NCI-H2029 treated with DMSO at 0.1 percent for 48 hours (cell line): ENCODE data around the gene LHX6.

Experiments used
- DNase-seq: peaks from one replicate; lab custom pipeline; 2025; lab: John Stamatoyannopoulos, UW

Gene LHX6

GRCh38 chr9:122215663-122216062 is 13.1 kb downstream of the LHX6 start:
- no peak for DNase-seq

GRCh38 chr9:122214507-122214906 is 14.2 kb downstream of the LHX6 start:
- DNase-seq = no peak

- DNase-seq = peak; percentile 52
Measured at GRCh38 chr9:122213589-122214413, 15.0 kb downstream of the LHX6 start.

DNA sequence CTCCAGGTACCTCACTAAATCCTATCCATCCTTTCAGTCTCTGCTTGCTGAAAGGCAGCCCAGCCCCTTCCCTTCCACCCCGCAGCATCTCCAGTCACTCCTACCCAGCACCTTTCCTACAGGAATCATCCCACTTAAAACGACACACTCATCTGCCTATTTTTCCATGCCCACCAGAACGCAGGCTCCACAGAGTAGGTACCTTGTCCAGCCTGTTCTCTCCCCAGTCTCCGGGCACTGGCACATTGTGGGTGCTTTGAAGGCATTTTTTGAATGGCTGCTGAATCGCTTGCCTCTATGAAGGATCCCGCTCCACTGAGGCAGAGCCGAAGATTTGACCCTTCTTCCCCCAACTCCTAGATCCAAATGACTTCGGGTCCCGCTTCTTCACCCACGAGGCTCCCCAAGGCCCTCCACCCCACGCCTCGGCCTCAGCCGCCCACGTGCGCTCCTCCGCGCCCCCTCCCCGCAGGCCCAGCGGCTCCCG is 15.6 kb downstream of the LHX6 start:
- no peak for DNase-seq

GRCh38 chr9:122212473-122213004 is 16.2 kb downstream of the LHX6 start:
- no peak for DNase-seq

DNA sequence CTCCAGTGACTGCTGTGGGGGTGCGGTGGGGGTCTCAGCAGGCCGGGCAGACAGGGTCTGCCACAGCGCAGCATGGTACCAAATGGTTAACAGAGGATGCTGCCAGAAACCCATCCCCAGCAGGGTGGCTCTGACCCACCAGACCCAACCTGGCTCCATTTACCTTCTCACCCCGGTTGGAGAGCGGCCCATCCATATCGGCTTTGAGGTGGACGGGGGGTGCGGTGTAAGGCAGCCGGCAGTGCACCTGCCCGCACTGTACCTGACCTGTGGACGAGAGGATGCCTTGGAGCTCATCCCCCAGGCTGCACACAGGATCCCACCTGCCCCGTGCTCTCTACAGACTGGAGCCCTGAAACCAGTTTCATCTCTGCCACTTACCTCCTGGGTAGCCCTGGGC is 19.3 kb downstream of the LHX6 start:
- DNase-seq = no peak

DNA sequence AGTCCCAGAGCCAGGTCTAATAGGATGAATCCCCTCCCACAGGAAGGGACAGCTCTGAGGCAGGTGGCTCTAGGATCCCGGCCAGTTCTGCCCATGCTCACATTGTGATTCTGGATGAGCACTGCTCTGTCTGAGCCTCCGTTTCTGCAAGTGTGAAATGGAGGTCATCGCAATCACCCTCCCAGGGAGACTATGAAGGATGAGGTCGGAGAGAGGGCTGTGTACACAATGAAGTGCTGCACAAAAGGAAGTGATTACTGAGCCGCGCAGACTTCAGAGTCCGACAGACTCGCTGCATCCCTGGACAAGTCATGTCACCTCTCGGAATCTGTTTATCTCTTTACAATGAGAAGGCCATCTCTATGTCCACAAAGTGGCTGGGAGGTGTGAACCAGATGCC is 21.7 kb downstream of the LHX6 start:
- DNase-seq = no peak

GRCh38 chr9:122206118-122207046 is 22.4 kb downstream of the LHX6 start:
- DNase-seq = no peak

DNA sequence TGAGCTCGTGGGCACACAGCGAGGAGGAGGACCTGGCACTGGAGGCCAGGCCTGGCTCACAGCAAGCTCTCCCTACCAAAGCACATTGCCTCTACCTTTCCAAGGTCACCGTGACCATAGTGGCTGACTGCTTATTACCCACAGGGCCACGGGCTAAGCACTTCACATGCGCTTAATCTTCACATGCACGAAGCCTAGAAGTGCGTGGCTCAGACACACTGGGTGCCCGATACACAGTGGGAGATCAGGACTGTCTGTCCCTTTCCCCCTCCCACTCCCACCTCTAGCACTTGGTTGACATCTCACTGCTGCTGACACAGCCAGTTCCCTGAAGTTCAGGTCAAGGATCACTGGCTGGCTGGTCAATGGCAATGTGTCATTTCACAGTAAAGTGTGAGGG is 23.6 kb downstream of the LHX6 start:
- DNase-seq = no peak

DNA sequence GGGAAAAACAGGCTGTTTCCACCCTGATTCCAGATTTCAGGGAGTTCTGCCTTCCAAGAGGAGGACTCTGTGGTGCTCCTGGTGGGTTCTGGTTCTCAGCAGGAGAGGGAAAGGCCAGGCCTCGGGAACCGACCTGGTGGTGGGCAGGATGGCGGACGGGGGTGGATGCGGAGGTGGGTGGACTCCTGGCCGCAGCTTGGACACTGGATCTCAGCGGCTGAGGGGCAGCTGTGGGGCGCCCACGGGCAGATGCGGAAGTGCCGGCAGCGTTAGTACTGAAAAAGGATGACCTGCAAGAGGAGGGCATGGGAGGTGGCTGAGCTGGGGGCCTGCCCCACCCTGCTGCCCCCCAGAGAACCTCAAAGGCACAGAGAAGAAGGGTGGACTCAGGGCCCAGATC is 24.3 kb downstream of the LHX6 start:
- DNase-seq = no peak

DNA sequence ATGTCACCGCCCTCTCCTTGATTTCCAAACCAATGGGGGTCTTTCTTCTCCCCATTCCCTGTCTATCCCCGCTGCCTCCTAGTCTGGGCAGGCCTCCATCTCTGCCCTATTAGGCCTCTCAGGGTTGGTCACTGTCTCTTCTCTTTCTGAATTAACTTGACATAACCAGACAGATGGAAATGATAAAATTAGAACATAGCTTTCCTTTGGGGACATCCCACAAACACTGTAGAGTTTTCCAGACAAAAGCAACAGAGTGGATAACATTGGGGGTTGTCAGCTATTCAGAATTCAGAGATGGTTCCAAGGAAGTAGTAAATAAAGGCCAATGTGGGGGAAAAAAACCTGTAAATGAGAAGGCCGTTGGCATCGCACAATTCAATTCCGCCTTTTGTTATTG is 24.7 kb downstream of the LHX6 start:
- no peak for DNase-seq

GRCh38 chr9:122202111-122202510 is 26.6 kb downstream of the LHX6 start:
- DNase-seq = no peak

- no peak for DNase-seq
Measured at GRCh38 chr9:122201641-122202040, 27.1 kb downstream of the LHX6 start.

DNA sequence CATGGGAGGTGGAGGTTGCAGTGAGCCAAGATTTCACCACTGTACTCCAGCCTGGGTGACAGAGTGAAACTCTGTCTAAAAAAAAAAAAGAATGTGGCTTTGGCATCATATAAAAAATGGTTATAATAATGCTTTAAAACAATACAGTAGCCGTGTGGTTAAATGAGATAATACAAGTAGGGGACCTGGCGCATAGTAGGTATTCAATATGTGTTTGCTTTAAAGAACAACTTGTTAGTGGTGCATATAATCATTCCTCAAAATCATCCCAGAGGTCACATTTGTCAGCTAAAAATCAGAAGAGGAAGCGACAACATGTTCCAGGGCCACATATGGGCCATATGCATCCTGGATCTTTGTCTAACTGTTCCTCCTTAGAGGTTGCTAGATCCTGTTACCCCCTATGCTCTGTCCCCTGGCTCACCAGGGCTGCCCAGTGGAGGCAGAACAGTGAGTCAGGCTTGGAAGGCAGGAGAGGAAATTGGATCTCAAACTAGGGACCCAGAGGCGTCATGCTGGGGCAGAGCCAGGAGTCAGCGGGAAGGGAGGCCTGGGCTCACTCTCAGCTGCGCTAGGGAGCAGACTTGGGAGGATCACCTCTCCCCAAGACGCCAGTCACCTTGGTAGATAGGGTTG is 27.7 kb downstream of the LHX6 start:
- DNase-seq = no peak

DNA sequence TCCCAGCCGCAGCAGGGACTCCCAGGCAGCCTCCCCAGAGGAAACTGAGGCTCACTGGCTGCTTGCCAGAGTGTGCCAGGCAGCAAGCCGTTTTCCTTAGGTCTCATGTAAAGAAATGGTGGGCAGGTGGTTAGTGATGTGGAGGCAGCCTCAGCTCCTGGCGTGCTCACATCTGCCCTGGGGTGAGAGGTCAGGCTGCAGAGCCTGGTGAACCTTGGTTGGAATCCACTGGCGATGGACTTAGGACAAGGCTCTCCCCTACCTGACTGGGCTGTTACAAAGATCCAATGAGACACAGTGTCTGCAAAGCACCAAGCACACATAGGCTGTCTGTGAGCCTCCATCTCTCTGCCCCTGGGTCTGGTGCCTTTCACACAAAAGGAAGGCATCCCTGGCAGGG is 30.9 kb downstream of the LHX6 start:
- no peak for DNase-seq

GRCh38 chr9:122197426-122197825 is 31.3 kb downstream of the LHX6 start:
- DNase-seq = no peak

GRCh38 chr9:122195875-122196274 is 32.9 kb downstream of the LHX6 start:
- DNase-seq = no peak

DNA sequence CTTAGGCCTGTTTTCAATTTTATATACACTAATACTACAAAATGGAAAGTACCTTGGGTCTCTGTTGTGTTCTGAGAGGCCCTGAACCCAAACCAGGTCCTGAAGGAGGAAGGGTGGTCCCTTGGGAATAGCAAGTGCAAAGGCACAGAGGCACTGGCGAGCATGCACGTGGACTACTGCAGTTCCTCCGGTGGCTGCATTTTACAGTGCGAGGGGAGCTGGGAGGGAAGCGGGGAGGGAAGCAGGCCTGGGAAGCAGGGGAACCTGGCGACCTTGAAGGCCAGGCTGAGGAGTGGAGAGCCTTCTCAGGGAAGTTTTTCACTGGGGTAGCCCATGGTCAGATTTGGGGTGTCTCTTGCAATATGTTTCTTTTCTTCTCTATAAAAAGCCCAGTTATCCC is 35.1 kb downstream of the LHX6 start:
- DNase-seq = no peak

DNA sequence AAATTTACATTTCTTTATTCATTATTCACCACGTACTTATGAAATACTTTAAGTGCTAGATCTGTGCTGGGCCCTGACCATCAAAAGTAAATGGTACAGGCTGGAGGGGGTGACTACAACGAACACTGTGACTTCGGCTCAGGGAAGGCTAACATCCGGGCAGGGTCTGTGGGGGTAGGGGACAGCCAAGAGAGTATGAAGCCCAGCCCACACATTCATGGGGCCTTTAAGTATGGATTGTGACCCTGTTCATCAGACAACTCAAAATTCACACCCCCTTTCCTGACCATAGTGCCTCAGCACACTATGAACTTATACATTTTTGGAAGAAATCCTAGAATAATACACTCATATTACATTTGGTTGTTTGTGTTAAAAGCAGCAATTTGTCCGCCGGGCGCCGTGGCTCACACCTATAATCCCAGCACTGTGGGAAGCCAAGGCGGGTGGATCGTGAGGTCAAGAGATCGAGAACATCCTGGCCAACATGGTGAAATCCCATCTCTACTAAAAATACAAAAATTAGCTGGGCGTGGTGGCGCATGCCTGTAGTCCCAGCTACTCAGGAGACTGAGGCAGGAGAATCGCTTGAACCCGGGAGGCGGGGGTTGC is 35.7 kb downstream of the LHX6 start:
- DNase-seq = no peak

DNA sequence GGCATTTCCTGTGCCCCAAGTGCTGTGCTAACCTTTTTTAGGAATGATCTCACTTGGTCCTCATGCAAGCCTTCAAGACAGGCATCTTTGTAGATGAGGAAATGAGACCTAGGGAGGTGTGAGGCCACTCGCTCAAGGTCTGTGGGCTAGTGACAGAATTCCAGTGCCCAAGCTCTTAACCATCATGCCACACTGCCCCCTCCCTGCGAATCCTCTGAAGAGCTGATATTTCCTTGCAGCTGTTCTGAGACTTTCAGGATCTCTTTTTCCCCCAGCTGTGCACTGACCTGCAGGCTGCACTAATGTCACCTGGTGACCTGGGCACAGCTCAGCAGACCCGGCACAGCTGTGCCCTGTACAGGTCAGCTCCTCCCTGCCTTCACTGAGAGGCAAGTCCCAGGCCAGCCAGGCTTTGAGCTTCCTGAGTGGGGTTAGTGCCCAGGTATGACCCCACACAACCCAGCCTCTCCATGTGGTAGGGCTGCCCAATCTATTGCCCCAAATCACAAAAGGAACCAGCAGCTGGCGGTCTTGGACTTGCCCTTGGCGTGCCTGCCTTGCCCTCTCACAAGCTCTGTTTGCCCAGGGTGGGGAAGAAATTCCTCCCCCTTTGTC is 36.4 kb downstream of the LHX6 start:
- DNase-seq = no peak

DNA sequence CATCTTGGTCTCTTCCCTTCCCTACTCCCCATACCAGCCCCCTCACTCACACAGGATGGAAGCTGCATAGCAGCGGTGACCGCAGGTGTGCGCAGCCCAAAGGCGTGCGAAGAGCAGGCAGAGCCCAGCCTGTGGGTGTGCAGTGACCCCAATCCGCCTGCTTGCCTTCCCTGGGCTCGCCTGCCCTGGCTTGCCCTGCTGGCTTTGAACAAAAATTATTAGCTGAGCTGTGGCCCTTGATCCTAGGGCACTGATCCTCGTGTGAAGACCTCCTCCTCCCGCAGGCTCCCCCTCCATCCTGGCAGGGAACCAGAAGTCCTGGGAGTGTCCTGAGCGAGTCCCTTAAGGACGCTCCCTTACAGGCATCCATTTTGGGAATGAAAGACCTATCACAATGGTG is 37.2 kb downstream of the LHX6 start:
- DNase-seq = no peak
